NCI-H128 (cell line): ENCODE measurements around the gene ANKRD17.

ENCODE experiments used
- DNase-seq: peaks from one replicate; lab custom pipeline; 2025; ENCODE audit not compliant: unreplicated experiment; lab: John Stamatoyannopoulos, UW

The ANKRD17 gene

GRCh38 chr4:73133784-73134183 is 124.8 kb downstream of the ANKRD17 start:
- no peak for DNase-seq

GRCh38 chr4:73131281-73131680 is 127.3 kb downstream of the ANKRD17 start:
- no peak for DNase-seq

GRCh38 chr4:73129319-73129718 is 129.3 kb downstream of the ANKRD17 start:
- no peak for DNase-seq

GRCh38 chr4:73127839-73128453 is 130.7 kb downstream of the ANKRD17 start:
- DNase-seq = no peak

- DNase-seq = no peak
Measured at GRCh38 chr4:73109493-73109892, 149.1 kb downstream of the ANKRD17 start.

GRCh38 chr4:73104695-73105094 is 153.9 kb downstream of the ANKRD17 start:
- DNase-seq = no peak

GRCh38 chr4:73103799-73104503 is 154.6 kb downstream of the ANKRD17 start:
- DNase-seq = no peak

GRCh38 chr4:73099143-73099542 is 159.5 kb downstream of the ANKRD17 start:
- no peak for DNase-seq

GRCh38 chr4:73098713-73099112 is 159.9 kb downstream of the ANKRD17 start:
- DNase-seq = no peak

- DNase-seq = no peak
Measured at GRCh38 chr4:73098016-73098415, 160.6 kb downstream of the ANKRD17 start.

GRCh38 chr4:73092868-73093267 is 165.7 kb downstream of the ANKRD17 start:
- DNase-seq = no peak

- no peak for DNase-seq
Measured at GRCh38 chr4:73090738-73091137, 167.9 kb downstream of the ANKRD17 start.

- DNase-seq = no peak
Measured at GRCh38 chr4:73087871-73088270, 170.7 kb downstream of the ANKRD17 start.

GRCh38 chr4:73086095-73086868 is 172.3 kb downstream of the ANKRD17 start:
- DNase-seq = no peak

GRCh38 chr4:73080789-73081188 is 177.8 kb downstream of the ANKRD17 start:
- no peak for DNase-seq

- no peak for DNase-seq
Measured at GRCh38 chr4:73075832-73076231, 182.8 kb downstream of the ANKRD17 start.

- no peak for DNase-seq
Measured at GRCh38 chr4:73070074-73070390, 188.6 kb downstream of the ANKRD17 start.

- DNase-seq = peak; percentile 87
Measured at GRCh38 chr4:73069338-73070073, 189.1 kb downstream of the ANKRD17 start, which contains the start of gene COX18. TSS of gene COX18 (minus strand) at chr4:73069716. CDS start at chr4:73069649, 67 bp downstream.

- DNase-seq = no peak
Measured at GRCh38 chr4:73068491-73069337, 189.9 kb downstream of the ANKRD17 start.

GRCh38 chr4:73067971-73068394 is 190.6 kb downstream of the ANKRD17 start:
- no peak for DNase-seq
